ENCODE data around the gene ZNF746.

GRCh38 chr7:149477494-149478443 lies 19.8 kb downstream of the ZNF746 start:
- TF ChIP-seq EZH2 (IDR thresholded peaks at IDR 0.05) (no peak), POLR2AphosphoS5 (IDR thresholded peaks at IDR 0.05; ENCODE audit: borderline replicate concordance, low read depth, low read length) (no peak)
